Thymus (tissue), 11 donors: ENCODE results near the gene TXNRD3. TPM values are rescaled to one million over a fixed set of nuclear protein-coding genes. Genes with fewer than 3 reads are reported as not detected.
"Not testable (repeated sequence)": the region's sequence is repeated elsewhere in the genome, so short reads cannot be mapped to it uniquely, and the experiment has no call there.

Experiments
- DNase-seq, 9 donors: peaks; one replicate each; pipeline ENCODE4 v3.0.0-alpha.2; 2013; ENCODE audit warnings: low spot score in 9 of 9, low read depth in 6 of 9, missing footprints in 1 of 9
- H3K27ac ChIP-seq, 2 donors: one replicate each; pipeline ENCODE4 v1.5.1; 2013; ENCODE audit warnings: control low read depth in 1 of 2, low read depth in 1 of 2, low read length in 1 of 2, mild to moderate bottlenecking in 1 of 2, moderate library complexity in 1 of 2
- H3K27me3 ChIP-seq, 2 donors: one replicate each; pipeline ENCODE4 v1.5.1; 2013; ENCODE audit warnings: low read length in 1 of 2; ENCODE audit not compliant: control insufficient read depth in 2 of 2, insufficient read depth in 1 of 2
- H3K36me3 ChIP-seq, 2 donors: one replicate each; pipeline ENCODE4 v1.5.1; 2013; ENCODE audit warnings: low read length in 1 of 2, mild to moderate bottlenecking in 1 of 2, moderate library complexity in 1 of 2; ENCODE audit not compliant: control insufficient read depth in 2 of 2, insufficient read depth in 2 of 2
- H3K4me1 ChIP-seq, 2 donors: one replicate each; pipeline ENCODE4 v1.5.1; 2013; ENCODE audit warnings: low read length in 2 of 2; ENCODE audit not compliant: control insufficient read depth in 2 of 2, insufficient read depth in 2 of 2
- H3K4me3 ChIP-seq, 2 donors: one replicate each; pipeline ENCODE4 v1.5.1; 2013; ENCODE audit warnings: low read length in 2 of 2, control low read depth in 1 of 2, mild to moderate bottlenecking in 1 of 2
- H3K9me3 ChIP-seq, 2 donors: one replicate each; pipeline ENCODE4 v1.5.1; 2013; ENCODE audit warnings: low read length in 1 of 2, mild to moderate bottlenecking in 1 of 2; ENCODE audit not compliant: control insufficient read depth in 2 of 2, insufficient read depth in 1 of 2
- WGBS: extraction: QIAGEN DNeasy Blood & Tissue Kit; methylation state at CpG from one replicate; pipeline ENCODE4 v1.1.7; 2013; 5-methylcytosine and 5-hydroxymethylcytosine counted together
- polyA plus RNA-seq: library from polyadenylated mRNA; stranded (reverse); fragments of 200-250 nt; gene quantifications from one replicate; pipeline ENCODE4 v1.2.3, GENCODE V29; 2013
- total RNA-seq: library from RNA; stranded (reverse); fragments of 120-200 nt; gene quantifications from one replicate; pipeline ENCODE4 v1.2.4, GENCODE V29; 2013
- donor health status: healthy.

The TXNRD3 gene
- total and polyA plus RNA-seq, 2 donors, result 9.9 to 11.9 TPM

DNA sequence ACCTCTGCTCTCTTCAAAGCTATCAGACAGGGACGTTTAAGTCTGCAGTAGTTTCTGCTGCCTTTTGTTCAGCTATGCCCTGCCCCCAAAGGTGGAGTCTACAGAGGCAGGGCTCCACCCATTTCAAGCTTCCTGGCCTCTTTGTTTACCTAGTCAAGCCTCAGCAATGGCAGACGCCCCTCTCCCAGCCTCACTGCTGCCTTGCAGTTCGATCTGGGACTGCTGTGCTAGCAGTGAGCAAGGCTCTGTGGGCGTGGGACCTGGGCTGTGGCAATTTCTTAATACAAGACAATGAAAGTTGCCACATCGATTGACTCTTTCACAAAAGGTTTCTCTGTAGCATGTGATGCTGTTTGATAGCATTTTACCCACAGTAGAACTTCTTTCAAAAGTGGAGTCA lies 63.4 kb downstream of the TXNRD3 start:
- not testable (repeated sequence) for H3K4me1 ChIP-seq, H3K4me3 ChIP-seq, H3K36me3 ChIP-seq, H3K27me3 ChIP-seq, H3K27ac ChIP-seq, H3K9me3 ChIP-seq
- DNase-seq, result peak in 2 of 9 donors; percentile 16 to 41
- WGBS, result 81% methylated on average over 5 of the region's 5 CpGs

DNA sequence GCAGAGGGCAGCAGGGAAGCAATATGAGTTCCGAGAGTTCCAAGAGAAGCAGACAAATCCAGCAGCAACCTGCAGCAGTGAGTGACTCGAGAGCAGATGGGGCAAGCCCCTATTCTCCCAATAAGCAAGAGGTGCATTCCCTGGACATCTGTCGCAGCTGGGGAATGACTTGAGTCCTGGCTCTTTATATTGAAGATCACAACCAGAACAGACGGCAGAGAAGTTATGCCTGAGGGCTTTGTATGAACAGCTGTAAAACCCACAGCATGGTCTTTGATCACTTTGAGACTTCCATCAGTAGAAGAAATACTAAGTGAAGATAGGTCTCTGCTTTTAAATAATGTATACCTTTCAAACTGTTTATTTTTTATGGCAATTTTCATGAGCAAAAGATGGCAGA lies 72.6 kb downstream of the TXNRD3 start:
- H3K4me3 ChIP-seq, result no peak overlapping the region
- no peaks in the 10 kb centered on the region for H3K9me3 ChIP-seq
- 67% methylated on average over 4 of the region's 4 CpGs for WGBS
- no peak overlapping the region for H3K27ac ChIP-seq
- H3K27me3 ChIP-seq, result no peaks in the 10 kb centered on the region
- peaks cover 5 to 26% of the 10 kb centered on the region in 2 donors for H3K4me1 ChIP-seq
- peak in 5 of 9 donors; percentile 8 to 56 (median 21) for DNase-seq
- no peaks in the 10 kb centered on the region for H3K36me3 ChIP-seq

DNA sequence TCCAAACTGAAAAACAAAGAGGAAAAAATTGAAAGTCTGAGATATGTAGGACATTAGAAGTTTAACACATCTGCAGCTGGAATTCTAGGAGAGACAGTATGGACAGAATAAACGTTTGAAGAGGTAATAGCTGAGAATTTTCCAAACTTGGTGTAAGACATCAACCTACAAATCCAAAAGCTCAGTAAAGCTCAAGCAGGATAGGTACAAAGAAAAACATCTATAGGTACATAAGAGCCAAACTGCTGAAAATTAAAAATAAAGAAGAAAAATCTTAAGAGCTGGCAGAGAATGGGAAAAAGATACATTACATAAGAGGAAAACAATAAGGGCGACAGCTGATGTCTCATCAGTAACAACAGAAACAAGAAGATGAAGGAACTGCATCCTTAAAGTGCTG lies 73.4 kb downstream of the TXNRD3 start:
- 94% methylated on average over 2 of the region's 2 CpGs for WGBS
- H3K9me3 ChIP-seq, result no peaks in the 10 kb centered on the region
- no peak overlapping the region for H3K4me3 ChIP-seq

DNA sequence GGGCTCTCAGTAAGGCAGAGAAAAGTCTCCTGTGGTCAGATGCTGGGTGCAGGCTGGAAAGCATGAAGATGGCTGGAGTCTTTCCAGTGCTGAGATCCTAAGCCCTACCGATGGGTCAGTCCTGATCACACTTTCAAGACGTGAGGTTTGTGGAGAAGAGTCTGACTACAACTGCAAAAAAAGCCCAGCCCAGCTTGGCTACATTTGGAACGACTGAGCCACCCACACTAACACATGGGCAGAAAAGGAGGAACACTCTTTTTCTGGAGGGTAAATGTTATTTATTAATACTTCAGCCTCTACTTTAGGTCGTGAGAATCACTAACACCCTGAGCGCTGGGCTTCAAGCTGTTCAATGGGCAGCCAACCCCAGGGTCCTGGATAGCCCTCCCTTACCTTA lies 74.2 kb downstream of the TXNRD3 start:
- H3K27ac ChIP-seq, result no peak overlapping the region
- H3K4me3 ChIP-seq, result no peak overlapping the region
- H3K36me3 ChIP-seq, result no peaks in the 10 kb centered on the region
- 95% methylated on average over 5 of the region's 5 CpGs for WGBS
- no peaks in the 10 kb centered on the region for H3K9me3 ChIP-seq
- H3K4me1 ChIP-seq, result peaks cover 6 to 30% of the 10 kb centered on the region in 2 donors
- H3K27me3 ChIP-seq, result no peaks in the 10 kb centered on the region
- DNase-seq, result no peak

More for the DNA sequence above, 73.4 kb downstream of the TXNRD3 start:
- Histone ChIP-seq H3K4me1 (peaks cover 6 to 30% of the 10 kb centered on the region in 2 donors), H3K27me3 (no peaks in the 10 kb centered on the region), H3K27ac (no peak overlapping the region), H3K36me3 (no peaks in the 10 kb centered on the region)
- no peak for DNase-seq

DNA sequence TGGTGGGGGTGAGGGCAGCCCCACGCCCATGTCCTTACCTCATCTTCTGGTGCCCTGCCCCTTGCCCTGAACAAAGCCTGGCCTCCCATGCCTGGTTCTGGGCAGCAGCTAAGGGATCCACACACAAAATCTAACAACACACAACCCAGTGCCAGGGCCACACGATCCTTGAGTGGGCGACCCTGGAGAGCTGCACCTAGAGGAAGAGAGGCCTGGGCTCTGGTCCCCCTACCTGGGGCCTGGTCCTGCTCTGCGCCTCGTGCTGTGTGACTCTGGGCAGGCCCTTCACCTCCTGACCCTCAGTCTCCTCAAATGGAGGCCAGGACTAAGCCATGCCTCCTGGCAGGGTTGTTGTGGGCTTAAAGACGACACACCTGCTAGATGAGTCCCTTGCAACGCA lies 76.2 kb downstream of the TXNRD3 start:
- Histone ChIP-seq H3K36me3 (no peaks in the 10 kb centered on the region), H3K27ac (no peak overlapping the region), H3K9me3 (no peaks in the 10 kb centered on the region), H3K4me3 (no peak overlapping the region), H3K27me3 (no peaks in the 10 kb centered on the region), H3K4me1 (peaks cover 6 to 30% of the 10 kb centered on the region in 2 donors)
- 90% methylated on average over 7 of the region's 7 CpGs for WGBS
- DNase-seq, result no peak

DNA sequence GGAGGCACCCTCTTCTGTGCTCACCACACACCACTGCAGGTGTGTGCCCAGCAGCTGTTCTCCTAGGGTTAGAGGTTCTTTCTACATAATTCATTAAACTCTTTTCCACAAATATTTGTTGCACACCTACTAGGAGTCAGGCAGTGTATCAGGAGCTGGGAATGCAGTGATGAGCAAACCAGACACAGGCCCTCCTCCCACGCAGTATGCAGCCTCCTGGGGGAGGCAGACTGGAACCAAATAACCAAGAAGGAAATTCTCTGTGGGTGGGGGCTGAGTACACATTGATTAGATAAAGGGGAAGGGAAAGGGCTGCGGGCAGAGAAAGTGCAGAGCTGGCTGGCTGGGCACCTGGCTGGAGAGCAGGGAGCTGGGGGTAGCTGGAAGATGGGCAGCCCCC lies 77.7 kb downstream of the TXNRD3 start:
- Histone ChIP-seq H3K4me3 (no peak overlapping the region), H3K4me1 (peaks cover 5 to 26% of the 10 kb centered on the region in 2 donors), H3K27me3 (no peaks in the 10 kb centered on the region), H3K27ac (no peak overlapping the region), H3K9me3 (peaks cover 0 to 3% of the 10 kb centered on the region in 2 donors), H3K36me3 (no peaks in the 10 kb centered on the region)
- DNase-seq, result peak in 2 of 9 donors; percentile 18 to 24
- WGBS, result 94% methylated on average over 2 of the region's 2 CpGs

DNA sequence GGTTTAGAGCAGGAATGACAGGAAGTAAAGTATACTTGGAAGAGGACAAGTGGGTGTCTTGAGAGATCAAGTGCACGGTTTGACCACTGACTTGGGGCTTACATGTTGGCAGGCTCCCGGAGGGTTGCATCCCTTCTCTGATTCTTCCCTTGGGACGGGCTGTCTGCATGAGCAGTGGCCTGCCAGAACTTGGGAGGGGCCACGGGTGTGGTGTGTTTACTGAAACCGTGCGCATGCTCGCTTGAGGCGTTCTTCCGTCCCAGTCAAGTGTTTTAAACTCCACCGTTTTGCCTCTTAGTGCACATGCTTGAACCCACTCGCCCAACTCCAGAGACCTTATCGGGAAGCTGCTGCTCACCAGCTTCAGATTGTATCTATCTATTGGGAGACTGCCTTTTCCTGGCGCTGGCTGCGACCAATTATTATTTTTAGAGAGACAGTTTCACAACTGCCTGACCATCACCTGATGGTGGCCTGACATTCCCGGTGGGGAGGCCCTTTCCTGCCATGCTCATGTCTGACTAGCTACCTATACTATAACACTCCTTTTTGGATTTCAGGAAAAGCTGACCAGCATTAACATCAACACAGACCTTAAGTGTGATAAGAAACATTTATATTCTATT lies 81.3 kb downstream of the TXNRD3 start:
- no peaks in the 10 kb centered on the region for H3K27me3 ChIP-seq
- H3K27ac ChIP-seq, result no peak overlapping the region
- 95% methylated on average over 15 of the region's 15 CpGs for WGBS
- no peaks in the 10 kb centered on the region for H3K36me3 ChIP-seq
- H3K4me3 ChIP-seq, result no peak overlapping the region
- peaks cover 3 to 8% of the 10 kb centered on the region in 2 donors for H3K4me1 ChIP-seq
- peaks cover 0 to 3% of the 10 kb centered on the region in 2 donors for H3K9me3 ChIP-seq
- DNase-seq, result no peak

DNA sequence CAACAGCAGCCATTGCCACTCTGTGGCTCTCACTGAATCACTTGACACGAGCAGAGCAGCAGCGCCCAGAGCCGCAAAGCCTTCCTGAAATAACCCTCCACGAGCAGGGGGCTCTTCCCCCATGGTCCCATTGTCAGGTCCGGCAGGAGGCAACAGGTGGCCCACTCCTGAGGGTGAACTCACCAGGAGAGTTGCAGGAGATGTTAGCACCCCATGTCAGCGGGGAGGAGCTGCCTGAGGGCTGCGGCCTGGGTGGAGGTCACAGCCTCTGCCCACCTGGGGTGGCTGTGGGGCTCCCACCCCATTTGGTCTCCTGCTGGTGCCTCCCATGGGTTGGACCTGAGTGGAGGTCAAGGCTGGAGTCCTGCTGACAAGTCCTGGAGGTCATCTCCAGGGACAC lies 83.8 kb downstream of the TXNRD3 start:
- H3K4me3 ChIP-seq, result no peak overlapping the region
- no peak overlapping the region for H3K27ac ChIP-seq
- peaks cover 0 to 3% of the 10 kb centered on the region in 2 donors for H3K9me3 ChIP-seq
- DNase-seq, result no peak
- H3K36me3 ChIP-seq, result no peaks in the 10 kb centered on the region
- 97% methylated on average over 7 of the region's 7 CpGs for WGBS
- no peaks in the 10 kb centered on the region for H3K27me3 ChIP-seq
- H3K4me1 ChIP-seq, result no peaks in the 10 kb centered on the region

DNA sequence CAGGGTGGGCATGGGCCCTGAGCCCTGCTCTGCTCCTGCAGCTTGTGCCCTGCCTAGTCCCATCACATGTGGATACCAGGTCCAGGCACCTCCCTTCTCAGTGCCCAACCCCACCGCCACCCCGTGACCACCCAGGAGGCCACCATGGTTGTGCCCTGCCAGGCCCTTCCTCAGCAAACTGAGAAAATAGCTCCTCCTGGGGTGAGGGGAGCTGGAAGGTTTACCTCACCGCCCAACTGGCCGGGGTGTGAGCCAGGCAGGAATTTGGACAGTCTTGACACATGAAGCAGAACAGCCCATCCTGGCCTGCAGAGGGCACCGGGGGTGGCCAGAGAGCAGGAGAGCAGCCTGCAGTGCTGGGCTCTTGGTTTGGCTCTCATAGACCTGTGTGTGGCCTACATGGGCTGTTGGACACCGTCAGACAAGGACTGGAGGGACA lies 84.8 kb downstream of the TXNRD3 start:
- H3K4me1 ChIP-seq, result no peaks in the 10 kb centered on the region
- no peaks in the 10 kb centered on the region for H3K36me3 ChIP-seq
- WGBS, result 90% methylated on average over 6 of the region's 6 CpGs
- H3K27me3 ChIP-seq, result no peaks in the 10 kb centered on the region
- no peak overlapping the region for H3K27ac ChIP-seq
- H3K4me3 ChIP-seq, result no peak overlapping the region
- peaks cover 0 to 3% of the 10 kb centered on the region in 2 donors for H3K9me3 ChIP-seq
- no peak for DNase-seq
